SK-N-SH (cell line): ENCODE measurements around the gene BRMS1. TPM values are rescaled to one million over a fixed set of nuclear protein-coding genes. Genes with fewer than 3 reads are reported as not detected.

Source experiments
- CTCF ChIA-PET: fragments of 300-600, 350-600 bp; formaldehyde crosslinking; extraction: SDS; loops from one replicate; lab custom pipeline; 2021; lab: Yijun Ruan, JAX
- POLR2A ChIA-PET: fragments of 350-600 bp; sonication (Branson Sonifier 250); formaldehyde crosslinking; extraction: SDS; loops from one replicate; lab custom pipeline; 2020; ENCODE audit warnings: antibody characterized with exemption, inconsistent platforms; lab: Yijun Ruan, JAX
- DNase-seq: peaks from one replicate; pipeline ENCODE4 v3.0.0; 2012
- H2AFZ ChIP-seq: fragments of 200-600 bp; sonication (generic); 2 replicates; pipeline ENCODE4 v1.8.1; 2016; ENCODE audit warnings: antibody characterized with exemption, mild to moderate bottlenecking, low read depth
- H3F3A ChIP-seq: fragments of 200-600 bp; sonication (generic); replicated peaks from 2 replicates; pipeline ENCODE3; 2016; ENCODE audit warnings: antibody characterized with exemption, mild to moderate bottlenecking; ENCODE audit not compliant: insufficient read depth
- H3K27ac ChIP-seq, 2 experiments: fragments of 200-500 bp in 1 of 2; fragments of 200-600 bp in 1 of 2; sonication (Bioruptor generic) in 1 of 2; sonication (generic), shearing (Covaris generic) in 1 of 2; 2 replicates each; pipeline versions ENCODE4 v1.5.1 to v1.6.1; 2014 to 2016; ENCODE audit warnings: low read depth in 2 of 2, inconsistent platforms in 1 of 2, low read length in 1 of 2, mild to moderate bottlenecking in 1 of 2, mixed read lengths in 1 of 2
- H3K27me3 ChIP-seq: fragments of 200-600 bp; sonication (generic), shearing (Covaris generic); 2 replicates; pipeline ENCODE4 v1.6.1; 2016; ENCODE audit warnings: mixed run types; ENCODE audit not compliant: insufficient read depth
- H3K36me3 ChIP-seq, 2 experiments: fragments of 200-500 bp in 1 of 2; fragments of 200-600 bp in 1 of 2; sonication (Bioruptor generic) in 1 of 2; sonication (generic) in 1 of 2; replicated peaks in 1 of 2; 2 replicates each; pipeline versions ENCODE3 to v1.5.1; 2014 to 2016; ENCODE audit warnings: low read length in 1 of 2, mild to moderate bottlenecking in 1 of 2; ENCODE audit not compliant: insufficient read depth in 2 of 2, control insufficient read depth in 1 of 2
- H3K4me1 ChIP-seq, 2 experiments: fragments of 200-500 bp in 1 of 2; fragments of 200-600 bp in 1 of 2; sonication (Bioruptor generic) in 1 of 2; sonication (generic), shearing (Covaris generic) in 1 of 2; 2 replicates each; pipeline versions ENCODE4 v1.5.1 to v1.6.1; 2014 to 2016; ENCODE audit warnings: low read depth in 1 of 2, low read length in 1 of 2, mixed run types in 1 of 2; ENCODE audit not compliant: insufficient read depth in 2 of 2, control insufficient read depth in 1 of 2
- H3K4me2 ChIP-seq: fragments of 200-600 bp; sonication (generic), shearing (Covaris generic); 2 replicates; pipeline ENCODE4 v1.6.1; 2017; ENCODE audit warnings: mixed run types
- H3K4me3 ChIP-seq, 2 experiments: fragments of 200-500 bp in 1 of 2; fragments of 200-600 bp in 1 of 2; sonication (Bioruptor generic) in 1 of 2; sonication (generic), shearing (Covaris generic) in 1 of 2; 2 replicates each; pipeline versions ENCODE4 v1.5.1 to v1.8.1; 2014 to 2016; ENCODE audit warnings: low read depth in 2 of 2, inconsistent platforms in 1 of 2, low read length in 1 of 2, mild to moderate bottlenecking in 1 of 2, mixed read lengths in 1 of 2, moderate library complexity in 1 of 2
- H3K79me2 ChIP-seq: fragments of 200-600 bp; sonication (generic); 2 replicates; pipeline ENCODE4 v1.8.1; 2017; ENCODE audit warnings: mild to moderate bottlenecking; ENCODE audit not compliant: insufficient read depth
- H3K9ac ChIP-seq: fragments of 200-600 bp; sonication (generic); 2 replicates; pipeline ENCODE4 v1.6.1; 2017; ENCODE audit warnings: mixed run types
- H3K9me2 ChIP-seq: fragments of 200-600 bp; sonication (generic); 2 replicates; pipeline ENCODE4 v1.6.1; 2017; ENCODE audit warnings: mixed run types
- H3K9me3 ChIP-seq: fragments of 200-600 bp; sonication (generic); 2 replicates; pipeline ENCODE4 v1.6.1; 2017; ENCODE audit warnings: mixed run types, mild to moderate bottlenecking, moderate library complexity
- H4K20me1 ChIP-seq: fragments of 200-600 bp; sonication (generic); 2 replicates; pipeline ENCODE4 v1.6.1; 2017; ENCODE audit warnings: mild to moderate bottlenecking, mixed run types; ENCODE audit not compliant: insufficient read depth
- CHD2 ChIP-seq: fragments of 150-350 bp; IDR thresholded peaks from 2 replicates; pipeline ENCODE4 v1.6.1; 2018; ENCODE audit warnings: low read length; ENCODE audit not compliant: partially characterized antibody
- EZH2phosphoT487 ChIP-seq: fragments of 200-600 bp; sonication (generic); IDR thresholded peaks from 2 replicates; pipeline ENCODE4 v1.6.1; 2017; ENCODE audit warnings: low read depth, mixed run types, mild to moderate bottlenecking, antibody characterized with exemption, moderate library complexity, borderline replicate concordance
- FOSL2 ChIP-seq: IDR thresholded peaks from 2 replicates; pipeline ENCODE4 v1.4.0; 2012; ENCODE audit warnings: low read depth, mild to moderate bottlenecking, moderate library complexity, borderline replicate concordance
- FOXJ3 ChIP-seq: sonication (generic); formaldehyde crosslinking; IDR thresholded peaks from 2 replicates; pipeline ENCODE4 v1.5.1; 2020; ENCODE audit warnings: mild to moderate bottlenecking, missing genetic modification reagents
- GABPA ChIP-seq: IDR thresholded peaks from 2 replicates; pipeline ENCODE4 v1.4.0; 2012; ENCODE audit warnings: low read depth, mild to moderate bottlenecking
- MAX ChIP-seq: IDR thresholded peaks from 2 replicates; pipeline ENCODE4 v1.4.0; 2012; ENCODE audit warnings: low read depth
- MXI1 ChIP-seq: IDR thresholded peaks from 2 replicates; pipeline ENCODE4 v1.6.1; 2012; ENCODE audit warnings: mild to moderate bottlenecking, low read depth, low read length, improper control_type of control experiment
- NRF1 ChIP-seq: IDR thresholded peaks from 2 replicates; pipeline ENCODE4 v1.6.1; 2012; ENCODE audit warnings: low read depth, mild to moderate bottlenecking, low read length
- PBX3 ChIP-seq: IDR thresholded peaks from 2 replicates; pipeline ENCODE4; 2012
- POLR2AphosphoS5 ChIP-seq: IDR thresholded peaks from 2 replicates; pipeline ENCODE4 v1.6.1; 2012; ENCODE audit warnings: low read depth, low read length
- RCOR1 ChIP-seq: fragments of 150-350 bp; IDR thresholded peaks from 2 replicates; pipeline ENCODE4 v1.6.1; 2017; ENCODE audit warnings: antibody characterized with exemption, low read length
- RXRA ChIP-seq: IDR thresholded peaks from 2 replicates; pipeline ENCODE4 v1.4.0; 2012; ENCODE audit warnings: low read depth, mild to moderate bottlenecking, borderline replicate concordance
- SIN3A ChIP-seq: IDR thresholded peaks from 2 replicates; pipeline ENCODE4 v1.6.1; 2012; ENCODE audit warnings: low read depth, mild to moderate bottlenecking, low read length, moderate library complexity, borderline replicate concordance
- TEAD4 ChIP-seq: IDR thresholded peaks from 2 replicates; pipeline ENCODE4 v1.4.0; 2012; ENCODE audit warnings: mild to moderate bottlenecking, borderline replicate concordance; ENCODE audit not compliant: insufficient read depth
- WGBS: methylation state at CpG from one replicate; pipeline ENCODE4 v1.1.6; 2017; ENCODE audit warnings: low lambda C conversion rate; 5-methylcytosine and 5-hydroxymethylcytosine counted together
- polyA plus RNA-seq, 3 experiments: library from polyadenylated mRNA; depleted of rRNA; stranded (reverse); fragments of >200 nt; gene quantifications; 2 replicates each; pipeline ENCODE4 v1.2.3, GENCODE V29; 2012
- TF ChIP-seq, protein P1 (sequence below): fragments of 150-350 bp; IDR thresholded peaks from 2 replicates; pipeline ENCODE4 v1.6.1; 2017; ENCODE audit warnings: antibody characterized with exemption, low read length, low read depth, borderline replicate concordance
- TF ChIP-seq, protein P2 (sequence below): IDR thresholded peaks from 2 replicates; pipeline ENCODE4 v1.6.1; 2012; ENCODE audit warnings: mild to moderate bottlenecking, low read depth, low read length, moderate library complexity
- TF ChIP-seq, protein P3 (sequence below): fragments of 150-350 bp; IDR thresholded peaks from 2 replicates; pipeline ENCODE4 v1.6.1; 2016; ENCODE audit warnings: mild to moderate bottlenecking, low read depth, low read length
- TF ChIP-seq, protein P4 (sequence below): IDR thresholded peaks from 2 replicates; pipeline ENCODE4 v1.4.0; 2012; ENCODE audit warnings: low read depth, borderline replicate concordance

BRMS1 gene
- polyA plus RNA-seq, 1 of the 3 experiments (the other 2 are of a cell fraction) = 70.0 TPM

- no peak for TF ChIP-seq TEAD4
- TF ChIP-seq CHD2 = no peak
Observed at GRCh38 chr11:66329165-66329673, 15.7 kb downstream of the BRMS1 start (continued).

GRCh38 chr11:66328302-66329144, 16.4 kb downstream of the BRMS1 start:
- Histone ChIP-seq H3K36me3 (peaks cover 7 to 17% of the 10 kb centered on the region in 2 experiments), H3K9ac (peak overlapping the region; percentile 15; the same call in 1 of the 2 replicates), H3K4me3 (peak overlapping the region in 1 of 2 experiments; percentile 21; a peak in 1 of 4 replicates), H2AFZ (peak overlapping the region; percentile 26; the same call in 1 of the 2 replicates), H3F3A (peaks cover 9% of the 10 kb centered on the region), H3K4me1 (peaks cover 28 to 36% of the 10 kb centered on the region in 2 experiments; a peak in 3 of 4 replicates), H4K20me1 (no peaks in the 10 kb centered on the region), H3K4me2 (peak overlapping the region; percentile 31; the same call in 1 of the 2 replicates), H3K27me3 (no peaks in the 10 kb centered on the region), H3K79me2 (no peaks in the 10 kb centered on the region), H3K9me3 (no peaks in the 10 kb centered on the region), H3K27ac (peak overlapping the region; percentile 13 to 80; a peak in 3 of 4 replicates), H3K9me2 (no peaks in the 10 kb centered on the region)
- POLR2A ChIA-PET = interaction anchor here (1.1 to 2.3 kb wide), 2 partner anchors 16 to 17 kb away, joined by 5 to 12 read pairs; no protein-coding TSS in a partner anchor
- WGBS = 26% methylated on average over 19 of the region's 19 CpGs
- CTCF ChIA-PET = interaction anchor here (0.8 to 8.8 kb wide), 6 partner anchors 9 to 110 kb away, joined by 3 to 280 read pairs (median 5); partner anchors contain the start of genes CD248 and MRPL11
- DNase-seq = peak; percentile 93
- TF ChIP-seq EZH2phosphoT487 = no peak
- TF ChIP-seq, protein P1, sequence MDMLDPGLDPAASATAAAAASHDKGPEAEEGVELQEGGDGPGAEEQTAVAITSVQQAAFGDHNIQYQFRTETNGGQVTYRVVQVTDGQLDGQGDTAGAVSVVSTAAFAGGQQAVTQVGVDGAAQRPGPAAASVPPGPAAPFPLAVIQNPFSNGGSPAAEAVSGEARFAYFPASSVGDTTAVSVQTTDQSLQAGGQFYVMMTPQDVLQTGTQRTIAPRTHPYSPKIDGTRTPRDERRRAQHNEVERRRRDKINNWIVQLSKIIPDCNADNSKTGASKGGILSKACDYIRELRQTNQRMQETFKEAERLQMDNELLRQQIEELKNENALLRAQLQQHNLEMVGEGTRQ = 0 out of 2 replicates have a peak, but pooled peaks have one; percentile 31
- no peak for TF ChIP-seq SIN3A
- TF ChIP-seq RCOR1 = no peak; the same call in 1 of the 2 replicates
- TF ChIP-seq POLR2AphosphoS5 = no peak
- no peak for TF ChIP-seq GABPA
- TF ChIP-seq FOSL2 = no peak
- no peak for TF ChIP-seq PBX3
- TF ChIP-seq, protein P2, sequence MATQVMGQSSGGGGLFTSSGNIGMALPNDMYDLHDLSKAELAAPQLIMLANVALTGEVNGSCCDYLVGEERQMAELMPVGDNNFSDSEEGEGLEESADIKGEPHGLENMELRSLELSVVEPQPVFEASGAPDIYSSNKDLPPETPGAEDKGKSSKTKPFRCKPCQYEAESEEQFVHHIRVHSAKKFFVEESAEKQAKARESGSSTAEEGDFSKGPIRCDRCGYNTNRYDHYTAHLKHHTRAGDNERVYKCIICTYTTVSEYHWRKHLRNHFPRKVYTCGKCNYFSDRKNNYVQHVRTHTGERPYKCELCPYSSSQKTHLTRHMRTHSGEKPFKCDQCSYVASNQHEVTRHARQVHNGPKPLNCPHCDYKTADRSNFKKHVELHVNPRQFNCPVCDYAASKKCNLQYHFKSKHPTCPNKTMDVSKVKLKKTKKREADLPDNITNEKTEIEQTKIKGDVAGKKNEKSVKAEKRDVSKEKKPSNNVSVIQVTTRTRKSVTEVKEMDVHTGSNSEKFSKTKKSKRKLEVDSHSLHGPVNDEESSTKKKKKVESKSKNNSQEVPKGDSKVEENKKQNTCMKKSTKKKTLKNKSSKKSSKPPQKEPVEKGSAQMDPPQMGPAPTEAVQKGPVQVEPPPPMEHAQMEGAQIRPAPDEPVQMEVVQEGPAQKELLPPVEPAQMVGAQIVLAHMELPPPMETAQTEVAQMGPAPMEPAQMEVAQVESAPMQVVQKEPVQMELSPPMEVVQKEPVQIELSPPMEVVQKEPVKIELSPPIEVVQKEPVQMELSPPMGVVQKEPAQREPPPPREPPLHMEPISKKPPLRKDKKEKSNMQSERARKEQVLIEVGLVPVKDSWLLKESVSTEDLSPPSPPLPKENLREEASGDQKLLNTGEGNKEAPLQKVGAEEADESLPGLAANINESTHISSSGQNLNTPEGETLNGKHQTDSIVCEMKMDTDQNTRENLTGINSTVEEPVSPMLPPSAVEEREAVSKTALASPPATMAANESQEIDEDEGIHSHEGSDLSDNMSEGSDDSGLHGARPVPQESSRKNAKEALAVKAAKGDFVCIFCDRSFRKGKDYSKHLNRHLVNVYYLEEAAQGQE = no peak; the same call in 1 of the 2 replicates
- TF ChIP-seq NRF1 = no peak; the same call in 1 of the 2 replicates
- TF ChIP-seq CHD2 = peak; percentile 63
- peak; percentile 91 for TF ChIP-seq MXI1
- TF ChIP-seq TEAD4 = 0 out of 2 replicates have a peak, but pooled peaks have one; percentile 41
- TF ChIP-seq, protein P3, sequence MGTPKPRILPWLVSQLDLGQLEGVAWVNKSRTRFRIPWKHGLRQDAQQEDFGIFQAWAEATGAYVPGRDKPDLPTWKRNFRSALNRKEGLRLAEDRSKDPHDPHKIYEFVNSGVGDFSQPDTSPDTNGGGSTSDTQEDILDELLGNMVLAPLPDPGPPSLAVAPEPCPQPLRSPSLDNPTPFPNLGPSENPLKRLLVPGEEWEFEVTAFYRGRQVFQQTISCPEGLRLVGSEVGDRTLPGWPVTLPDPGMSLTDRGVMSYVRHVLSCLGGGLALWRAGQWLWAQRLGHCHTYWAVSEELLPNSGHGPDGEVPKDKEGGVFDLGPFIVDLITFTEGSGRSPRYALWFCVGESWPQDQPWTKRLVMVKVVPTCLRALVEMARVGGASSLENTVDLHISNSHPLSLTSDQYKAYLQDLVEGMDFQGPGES = no peak
- TF ChIP-seq MAX = peak; percentile 99
- TF ChIP-seq FOXJ3 = no peak
- no peak for TF ChIP-seq RXRA
- TF ChIP-seq, protein P4, sequence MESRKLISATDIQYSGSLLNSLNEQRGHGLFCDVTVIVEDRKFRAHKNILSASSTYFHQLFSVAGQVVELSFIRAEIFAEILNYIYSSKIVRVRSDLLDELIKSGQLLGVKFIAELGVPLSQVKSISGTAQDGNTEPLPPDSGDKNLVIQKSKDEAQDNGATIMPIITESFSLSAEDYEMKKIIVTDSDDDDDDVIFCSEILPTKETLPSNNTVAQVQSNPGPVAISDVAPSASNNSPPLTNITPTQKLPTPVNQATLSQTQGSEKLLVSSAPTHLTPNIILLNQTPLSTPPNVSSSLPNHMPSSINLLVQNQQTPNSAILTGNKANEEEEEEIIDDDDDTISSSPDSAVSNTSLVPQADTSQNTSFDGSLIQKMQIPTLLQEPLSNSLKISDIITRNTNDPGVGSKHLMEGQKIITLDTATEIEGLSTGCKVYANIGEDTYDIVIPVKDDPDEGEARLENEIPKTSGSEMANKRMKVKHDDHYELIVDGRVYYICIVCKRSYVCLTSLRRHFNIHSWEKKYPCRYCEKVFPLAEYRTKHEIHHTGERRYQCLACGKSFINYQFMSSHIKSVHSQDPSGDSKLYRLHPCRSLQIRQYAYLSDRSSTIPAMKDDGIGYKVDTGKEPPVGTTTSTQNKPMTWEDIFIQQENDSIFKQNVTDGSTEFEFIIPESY = no peak
